Measurements from ENCODE around the gene TERT.
"Not testable (repeated sequence)": the region's sequence is repeated elsewhere in the genome, so short reads cannot be mapped to it uniquely, and the experiment has no call there.

Gene TERT

DNA sequence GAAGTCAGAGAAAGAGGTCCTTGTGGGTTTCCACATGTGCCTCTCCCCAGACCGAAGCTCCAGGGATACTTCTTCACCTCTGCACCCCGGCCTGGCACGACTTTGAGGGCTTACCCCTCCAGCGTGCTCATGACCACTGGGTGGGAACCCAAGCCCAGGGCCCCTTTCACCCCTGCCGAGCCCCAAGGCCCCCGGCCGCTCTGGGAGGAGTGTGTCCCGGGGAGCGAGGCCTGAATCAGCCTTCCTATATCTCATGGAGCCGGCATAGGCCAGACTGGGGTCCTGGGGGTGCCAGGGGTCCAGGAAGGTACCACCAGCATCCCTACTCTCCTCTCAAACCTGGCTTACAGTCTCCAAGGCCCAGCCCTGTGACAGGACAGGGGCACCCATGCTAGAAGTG lies 17.1 kb downstream of the TERT start:
- DNase-seq = no peak

GRCh38 chr5:1277331-1277730 lies 17.5 kb downstream of the TERT start:
- DNase-seq = no peak

DNA sequence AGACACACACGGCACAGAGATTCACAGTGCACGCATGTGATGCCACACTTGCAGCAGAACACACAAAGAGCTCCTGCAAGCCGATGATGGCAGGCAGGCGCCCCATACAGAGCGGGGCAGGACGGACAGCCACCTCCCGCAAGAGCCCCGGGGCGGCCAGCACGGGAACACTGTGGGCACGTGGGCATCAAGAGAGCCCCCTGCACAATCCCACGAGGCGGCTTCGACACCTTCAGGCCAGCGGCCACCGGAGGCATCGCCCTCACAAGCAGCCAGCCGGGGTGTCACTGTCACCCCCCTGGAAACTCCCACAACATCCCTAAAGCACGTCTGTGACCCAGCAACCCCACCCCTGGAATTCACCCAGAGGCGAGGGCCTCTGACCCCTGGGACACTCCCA lies 17.9 kb downstream of the TERT start:
- no peak for DNase-seq

DNA sequence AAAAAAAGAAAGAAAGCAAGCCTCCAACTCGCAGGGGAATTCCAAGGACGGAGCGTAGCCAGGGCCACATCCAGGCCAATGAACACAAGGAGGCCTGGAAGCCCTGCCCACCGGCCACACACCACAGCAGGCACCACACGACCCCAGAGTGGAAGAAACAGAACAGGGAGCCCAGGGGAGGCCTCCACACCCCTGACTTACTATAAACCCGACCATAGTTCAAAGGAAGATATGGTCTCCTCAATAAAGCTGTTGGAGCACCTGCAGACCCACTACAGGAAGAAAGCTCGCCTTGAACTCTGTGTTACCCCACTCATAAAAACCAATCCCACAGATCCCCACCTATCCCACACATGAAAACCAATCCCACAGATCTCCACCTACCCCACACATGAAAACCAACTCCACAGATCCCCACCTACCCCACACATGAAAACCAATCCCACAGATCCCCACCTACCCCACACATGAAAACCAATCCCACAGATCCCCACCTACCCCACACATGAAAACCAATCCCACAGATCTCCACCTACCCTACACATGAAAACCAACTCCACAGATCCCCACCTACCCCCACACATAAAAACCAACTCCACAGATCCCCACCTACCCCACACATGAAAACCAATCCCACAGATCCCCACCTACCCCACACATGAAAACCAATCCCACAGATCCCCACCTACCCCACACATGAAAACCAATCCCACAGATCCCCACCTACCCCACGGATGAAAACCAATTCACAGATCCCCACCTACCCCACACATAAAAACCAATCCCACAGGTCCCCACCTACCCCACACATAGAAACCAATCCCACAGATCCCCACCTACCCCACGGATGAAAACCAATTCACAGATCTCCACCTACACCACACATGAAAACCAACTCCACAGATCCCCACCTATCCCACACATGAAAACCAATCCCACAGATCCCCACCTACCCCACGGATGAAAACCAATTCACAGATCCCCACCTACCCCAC lies 19.2 kb downstream of the TERT start:
- not testable (repeated sequence) for DNase-seq

GRCh38 chr5:1274471-1274870 lies 20.4 kb downstream of the TERT start:
- no peak for DNase-seq

GRCh38 chr5:1273745-1274144 lies 21.1 kb downstream of the TERT start:
- no peak for DNase-seq

DNA sequence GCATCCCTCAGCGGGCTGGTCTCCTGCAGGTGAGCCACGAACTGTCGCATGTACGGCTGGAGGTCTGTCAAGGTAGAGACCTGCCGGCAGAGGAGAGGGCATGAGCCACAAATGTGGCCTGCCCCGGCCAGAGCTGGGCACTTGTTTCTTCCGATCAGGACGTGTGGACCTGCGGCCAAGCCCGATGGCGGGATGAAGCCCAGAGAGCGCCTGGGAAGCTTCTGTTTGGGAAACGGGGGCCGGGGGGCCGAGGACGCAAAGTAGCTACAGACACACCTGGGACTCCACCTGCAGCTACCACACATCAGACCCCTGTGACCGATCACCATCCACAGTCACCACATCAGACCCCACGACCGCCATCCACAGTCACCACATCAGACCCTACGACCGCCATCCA lies 22.7 kb downstream of the TERT start:
- DNase-seq = no peak

DNA sequence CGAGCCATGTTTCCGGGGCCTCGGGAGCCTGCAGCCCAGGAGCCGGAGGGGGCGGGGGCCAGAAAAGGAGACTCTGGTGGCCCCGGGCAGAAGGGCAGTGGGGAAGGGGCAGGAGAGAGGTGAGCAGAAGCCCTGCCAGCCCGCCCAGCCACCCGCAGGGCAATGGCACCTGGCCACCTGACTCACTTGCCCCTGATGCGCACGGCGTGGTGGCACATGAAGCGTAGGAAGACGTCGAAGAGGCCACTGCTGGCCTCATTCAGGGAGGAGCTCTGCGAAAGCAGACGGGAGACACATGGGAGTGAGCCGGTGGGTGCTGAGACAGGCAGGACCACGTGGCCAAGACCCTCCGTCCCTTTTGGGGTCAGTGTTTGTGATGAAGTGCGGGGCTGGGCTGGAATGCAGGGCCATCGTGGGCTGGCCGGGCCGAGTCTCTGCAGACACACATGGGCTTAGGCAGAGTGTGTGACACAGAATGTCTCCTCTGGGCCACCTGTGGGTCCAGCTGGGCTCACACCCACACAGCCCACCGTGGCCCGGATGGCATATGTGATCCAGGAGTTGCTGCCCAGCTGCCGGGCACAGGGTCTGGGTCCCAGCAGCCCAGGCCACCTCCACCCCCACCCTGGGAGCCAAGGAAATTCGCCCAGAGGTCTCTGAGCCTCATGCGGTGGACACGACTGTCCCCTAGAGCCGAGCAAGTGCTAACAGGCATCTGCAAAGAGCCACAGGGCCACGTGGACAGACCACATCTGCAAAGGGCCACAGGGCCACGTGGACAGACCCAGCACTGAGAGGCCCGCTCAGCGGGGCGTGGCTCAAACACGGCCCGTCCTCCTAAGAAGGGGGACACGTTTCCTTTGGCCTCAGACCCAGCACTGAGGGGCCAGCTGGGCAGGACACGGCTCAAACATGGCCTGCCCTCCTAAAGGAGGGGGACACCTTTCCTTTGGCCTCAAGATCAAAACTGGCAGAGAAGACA lies 23.6 kb downstream of the TERT start:
- DNase-seq = no peak

DNA sequence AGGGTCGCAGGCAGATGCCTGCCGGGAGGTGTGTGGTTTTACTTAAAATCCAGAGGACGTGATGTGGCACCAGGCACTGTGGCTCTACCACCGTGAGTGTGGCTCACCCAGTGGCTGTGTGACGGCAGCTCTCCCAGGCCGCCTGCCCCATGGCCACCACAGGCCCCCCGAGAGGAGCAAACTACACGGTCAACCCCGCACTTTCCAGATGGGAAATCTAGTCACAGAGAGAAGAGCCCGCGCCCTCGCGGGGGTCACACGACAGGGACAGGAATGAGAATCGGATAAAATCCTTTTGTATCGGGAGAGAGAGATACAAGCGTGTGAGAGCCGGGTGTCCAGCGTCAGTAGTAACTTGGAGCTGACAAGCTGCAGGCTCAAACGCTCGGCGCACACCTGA lies 24.4 kb downstream of the TERT start:
- DNase-seq = no peak

- no peak for DNase-seq
These were observed 26.2 kb downstream of the TERT start for GRCh38 chr5:1268666-1269065.

- no peak for DNase-seq
These were observed 26.8 kb downstream of the TERT start for GRCh38 chr5:1268056-1268455.

- DNase-seq = not testable (repeated sequence)
These were observed 27.4 kb downstream of the TERT start for GRCh38 chr5:1267464-1267863.

- DNase-seq = no peak
These were observed 28.1 kb downstream of the TERT start for GRCh38 chr5:1266791-1267190.

DNA sequence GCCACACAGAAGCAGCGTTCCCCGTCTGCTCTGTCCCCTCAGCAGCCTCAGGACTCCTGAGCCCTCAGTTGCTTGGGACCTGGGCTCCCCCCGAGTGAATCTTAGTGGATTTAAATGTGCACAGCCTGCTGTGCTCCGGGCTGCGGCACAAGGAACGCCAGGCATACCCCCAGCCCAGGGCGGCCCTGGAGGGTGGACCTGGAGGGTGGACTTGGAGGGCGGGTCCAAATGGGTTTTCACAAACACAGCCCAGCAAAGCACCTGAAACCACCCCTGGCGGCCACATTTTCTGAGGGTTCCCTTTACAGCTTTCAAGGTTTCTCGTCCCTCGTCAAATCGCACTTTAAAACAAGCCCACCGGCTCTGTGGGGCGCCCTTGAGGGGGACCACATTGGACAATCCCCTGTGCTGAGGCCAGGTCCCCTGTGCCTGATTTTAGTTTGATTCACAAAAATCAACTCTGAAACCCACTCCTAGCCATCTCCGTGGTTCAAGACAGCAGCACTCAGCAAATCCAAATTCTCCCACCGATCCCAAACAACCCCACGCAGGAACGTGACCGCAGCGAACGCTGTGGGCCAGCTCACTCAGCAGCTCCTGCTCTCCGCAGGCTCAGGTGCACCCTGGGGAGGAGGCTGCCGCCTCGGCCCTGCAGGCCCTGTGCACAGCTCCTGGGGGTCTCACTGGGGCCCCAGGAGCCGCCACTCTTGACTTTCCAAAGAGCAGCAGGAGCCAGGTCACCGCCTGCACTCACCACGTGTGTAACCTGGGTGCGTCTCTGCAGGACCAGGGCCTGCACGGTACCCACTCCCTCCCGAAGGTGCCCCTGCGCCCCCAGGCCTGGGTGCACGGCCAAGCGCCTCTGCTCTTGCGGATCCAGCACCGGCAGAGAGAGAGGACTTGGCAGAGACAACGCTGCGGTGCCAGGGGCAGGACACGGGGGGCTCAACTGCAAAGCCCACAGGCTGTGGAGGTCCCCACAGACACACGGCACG lies 29.1 kb downstream of the TERT start:
- no peak for DNase-seq

DNA sequence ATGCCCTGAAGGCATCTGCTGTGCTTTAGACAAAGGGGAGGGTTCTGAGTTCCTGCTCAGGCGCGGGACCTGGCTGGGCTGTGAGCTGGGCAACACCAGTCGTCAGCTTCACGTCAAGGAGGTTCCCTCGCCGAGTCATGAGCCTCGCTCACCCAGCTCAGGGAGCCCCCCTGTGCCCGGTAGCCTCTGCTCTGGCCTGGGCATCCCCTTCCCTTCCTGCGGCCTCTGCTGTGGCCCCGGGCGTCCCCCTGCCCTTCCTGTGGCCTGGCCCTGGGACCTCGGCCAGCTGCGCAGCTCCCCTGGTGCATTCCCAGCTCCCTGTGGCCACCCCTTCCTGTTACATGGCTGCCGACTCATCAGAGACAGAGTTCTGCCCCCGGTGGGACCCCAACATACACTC lies 29.8 kb downstream of the TERT start:
- no peak for DNase-seq

- no peak for DNase-seq
These were observed 30.7 kb downstream of the TERT start for GRCh38 chr5:1264211-1264610.

- no peak for DNase-seq
These were observed 32.5 kb downstream of the TERT start for GRCh38 chr5:1262381-1262780.

DNA sequence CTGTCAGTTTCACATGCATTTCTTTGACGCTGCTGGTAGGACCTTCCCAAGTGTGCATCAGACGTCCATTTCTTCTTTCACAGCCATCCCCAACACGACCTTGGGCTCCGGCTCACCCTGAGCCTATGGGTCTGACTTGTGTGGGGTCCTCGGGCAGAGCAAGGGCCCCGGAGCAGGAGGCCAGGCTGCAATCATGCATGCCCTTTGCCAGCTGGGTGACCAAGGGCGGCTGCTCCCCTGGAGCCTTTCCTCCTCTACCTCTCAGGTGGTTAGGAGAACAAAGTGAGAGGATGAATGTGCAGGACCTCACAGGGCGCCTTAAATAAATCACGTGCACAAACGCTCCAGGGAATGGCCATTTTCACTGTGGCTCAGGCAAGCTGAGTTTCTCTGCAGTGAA lies 33.2 kb downstream of the TERT start:
- no peak for DNase-seq

DNA sequence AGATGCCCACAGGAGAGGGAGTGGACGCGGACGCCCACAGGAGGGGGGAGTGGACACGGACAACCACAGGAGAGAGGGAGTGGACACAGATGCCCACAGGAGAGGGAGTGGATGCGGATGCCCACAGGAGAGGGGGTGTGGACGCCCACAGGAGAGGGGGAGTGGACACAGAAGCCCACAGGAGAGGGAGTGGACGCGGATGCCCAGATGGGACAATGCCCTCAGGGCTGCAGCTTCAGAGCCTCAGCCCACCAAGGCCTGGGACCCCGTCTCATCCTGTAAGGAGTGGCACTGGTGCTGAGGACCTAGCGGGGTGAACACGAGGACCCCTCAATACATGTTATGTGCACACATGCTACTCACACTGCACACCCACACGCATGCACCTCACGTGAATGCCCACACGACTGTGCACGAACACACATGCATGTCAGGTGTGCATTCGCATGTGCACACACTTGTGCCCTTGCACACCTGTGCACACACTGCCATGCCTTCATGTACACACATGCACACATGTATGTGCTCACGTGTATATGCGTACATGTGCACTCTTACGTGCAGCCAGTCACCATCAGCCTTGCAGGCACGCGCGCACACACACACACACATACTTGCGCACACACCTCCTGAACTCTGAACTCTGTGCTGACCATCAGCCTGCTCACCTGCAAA lies 34.9 kb downstream of the TERT start:
- DNase-seq = no peak

- DNase-seq = no peak
These were observed 37.0 kb downstream of the TERT start for GRCh38 chr5:1257841-1258240.

DNA sequence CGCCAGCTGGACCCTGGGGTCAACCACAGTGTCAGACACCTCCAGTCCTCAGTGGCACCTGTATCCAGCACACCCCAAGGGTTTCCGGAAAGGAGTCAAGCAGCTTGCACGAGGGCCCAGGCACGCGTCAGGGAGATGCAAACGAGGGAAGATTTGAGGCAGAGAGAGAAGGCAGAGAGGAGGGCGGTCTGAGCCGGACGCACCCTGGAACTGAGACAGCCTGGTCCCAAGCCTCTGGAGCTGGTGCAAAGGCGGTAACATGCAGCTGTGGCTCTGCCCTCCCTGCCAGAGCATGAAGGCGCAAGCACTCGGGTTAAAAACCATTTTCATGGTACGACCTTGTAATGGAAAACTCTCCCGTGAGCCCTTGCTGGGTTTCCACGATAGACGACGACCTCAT lies 37.5 kb downstream of the TERT start:
- DNase-seq = no peak

DNA sequence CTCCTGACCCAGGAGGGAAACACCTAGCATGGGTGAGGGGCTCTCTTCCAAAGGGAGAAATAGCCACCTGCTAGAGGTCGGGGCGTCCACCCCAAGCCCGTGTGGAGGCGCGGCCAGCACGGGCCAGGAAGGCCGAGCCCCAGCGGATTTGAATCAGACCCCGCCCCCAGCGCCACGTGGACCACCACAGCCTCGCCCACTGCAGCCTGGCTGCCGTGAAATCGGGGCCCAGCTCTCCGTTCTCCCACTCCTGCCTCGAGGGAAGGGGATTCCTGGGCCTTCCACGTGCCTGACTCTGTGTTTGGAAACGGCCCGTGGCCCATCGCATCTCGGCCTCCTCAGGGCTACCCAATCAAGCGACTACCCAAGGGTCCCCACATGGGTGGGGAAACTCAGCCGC lies 38.1 kb downstream of the TERT start:
- DNase-seq = no peak

All from hematopoietic multipotent progenitor cell treated with erythropoietin and hydrocortisone succinate and interleukin-3 and kit ligand, for 6 days (in vitro differentiated cells).